ENCODE results near the gene EPN3.

EPN3 gene

DNA sequence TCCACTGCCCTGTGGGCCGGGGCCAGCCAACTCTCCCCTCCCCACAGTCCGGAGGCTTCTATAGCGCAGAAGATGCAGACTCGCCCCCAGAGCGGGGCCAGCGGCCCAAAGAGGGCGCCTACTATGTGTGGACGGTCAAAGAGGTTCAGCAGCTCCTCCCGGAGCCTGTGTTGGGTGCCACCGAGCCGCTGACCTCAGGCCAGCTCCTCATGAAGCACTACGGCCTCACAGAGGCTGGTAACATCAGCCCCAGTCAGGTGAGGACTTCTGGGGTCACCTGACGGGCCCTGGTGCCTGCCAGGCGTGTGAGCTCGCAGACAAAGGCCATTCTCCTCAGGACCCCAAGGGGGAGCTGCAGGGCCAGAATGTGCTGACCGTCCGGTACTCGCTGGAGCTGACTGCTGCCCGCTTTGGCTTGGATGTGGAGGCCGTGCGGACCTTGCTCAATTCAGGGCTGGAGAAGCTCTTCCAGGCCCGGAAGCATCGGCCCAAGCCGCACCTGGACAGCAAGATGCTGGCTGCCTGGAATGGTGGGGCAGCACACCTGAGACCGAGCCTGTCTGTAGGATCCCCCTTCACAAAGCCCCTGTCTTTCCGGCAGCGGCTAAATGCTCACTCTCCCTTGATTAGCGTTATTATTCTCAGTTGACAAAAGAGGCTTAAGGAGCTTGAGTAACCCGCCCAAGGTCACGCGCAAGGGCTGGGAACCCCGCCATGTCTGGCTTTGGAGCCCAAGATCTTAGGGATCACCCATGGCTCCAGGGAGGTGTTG is 18.3 kb downstream of the EPN3 start:
- DNase-seq, result no peak

DNA sequence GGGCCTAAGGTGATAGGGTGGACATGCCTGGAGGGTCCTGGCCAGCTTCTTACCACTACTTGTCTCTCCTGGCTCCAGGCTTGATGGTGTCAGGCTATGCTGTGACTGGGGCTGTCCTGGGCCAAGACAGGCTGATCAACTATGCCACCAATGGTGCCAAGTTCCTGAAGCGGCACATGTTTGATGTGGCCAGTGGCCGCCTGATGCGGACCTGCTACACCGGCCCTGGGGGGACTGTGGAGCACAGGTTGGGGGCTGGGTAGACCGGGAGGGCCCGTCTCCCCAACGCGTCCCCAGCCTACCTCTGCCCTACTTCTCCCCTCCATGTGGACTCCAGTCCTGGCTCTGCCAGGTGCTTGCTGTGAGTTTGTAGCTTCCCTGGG is 18.9 kb downstream of the EPN3 start:
- DNase-seq, result no peak

DNA sequence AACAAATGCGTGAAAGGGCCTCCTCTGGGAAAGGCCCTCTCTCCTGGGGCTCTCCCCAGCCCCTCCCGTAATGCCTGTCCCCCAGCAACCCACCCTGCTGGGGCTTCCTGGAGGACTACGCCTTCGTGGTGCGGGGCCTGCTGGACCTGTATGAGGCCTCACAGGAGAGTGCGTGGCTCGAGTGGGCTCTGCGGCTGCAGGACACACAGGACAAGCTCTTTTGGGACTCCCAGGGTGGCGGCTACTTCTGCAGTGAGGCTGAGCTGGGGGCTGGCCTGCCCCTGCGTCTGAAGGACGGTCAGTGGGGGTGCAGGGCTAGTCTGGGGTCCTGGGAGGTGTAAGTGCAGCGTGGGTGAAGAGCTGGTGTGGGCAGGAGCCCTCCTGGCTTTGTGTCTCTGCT is 19.3 kb downstream of the EPN3 start:
- DNase-seq, result no peak

DNA sequence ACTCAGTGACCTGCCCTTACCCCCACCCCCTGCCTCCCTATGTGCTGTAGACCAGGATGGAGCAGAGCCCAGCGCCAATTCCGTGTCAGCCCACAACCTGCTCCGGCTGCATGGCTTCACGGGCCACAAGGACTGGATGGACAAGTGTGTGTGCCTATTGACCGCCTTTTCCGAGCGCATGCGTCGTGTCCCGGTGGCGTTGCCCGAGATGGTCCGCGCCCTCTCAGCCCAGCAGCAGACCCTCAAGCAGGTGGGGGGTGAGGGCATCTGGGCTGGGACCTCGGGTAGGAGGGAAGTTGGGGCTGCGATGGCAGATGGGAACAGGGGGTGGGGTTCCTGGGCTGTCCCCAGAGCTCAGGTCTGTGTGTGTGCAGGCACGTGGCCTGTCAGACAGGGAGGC is 21.7 kb downstream of the EPN3 start:
- no peak for DNase-seq

DNA sequence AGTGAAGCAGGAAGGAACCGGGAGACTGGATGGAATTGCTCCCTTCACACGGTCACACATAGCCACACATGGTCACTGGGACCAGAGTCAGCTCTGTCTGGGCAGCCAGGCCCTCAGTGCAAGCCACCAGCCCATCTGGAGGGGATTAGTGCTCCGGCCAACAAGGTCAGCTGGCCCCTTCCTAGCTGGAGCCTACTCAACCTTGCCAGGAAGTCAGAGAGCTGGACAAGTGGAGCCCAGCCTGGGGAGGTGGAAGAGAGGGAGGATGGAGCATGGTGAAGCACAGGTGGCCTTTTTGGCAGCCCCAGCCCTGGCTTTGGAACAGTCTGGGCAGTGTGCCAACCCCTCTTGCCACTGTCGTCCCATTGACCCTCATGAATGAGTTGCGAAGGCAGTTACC is 24.3 kb downstream of the EPN3 start:
- no peak for DNase-seq

DNA sequence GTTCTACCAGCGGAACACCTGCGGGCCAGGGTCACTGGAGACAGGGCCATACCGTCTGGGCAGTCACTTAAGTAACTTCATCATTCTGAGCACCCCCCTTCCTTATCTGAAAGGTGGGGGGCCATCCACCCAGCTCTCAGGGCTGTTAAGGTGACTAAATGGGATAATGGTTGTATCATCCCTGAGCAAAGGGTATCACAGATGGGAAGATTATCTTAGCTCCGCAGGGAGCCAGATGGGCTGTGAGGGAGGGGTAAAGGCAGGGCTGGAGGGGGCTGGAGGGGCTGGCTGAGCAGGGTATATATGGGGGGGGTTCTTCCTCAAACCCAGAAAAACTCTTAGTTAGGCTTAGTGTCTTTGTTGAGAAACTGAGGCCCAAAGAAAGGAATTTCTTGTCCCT is 25.1 kb downstream of the EPN3 start:
- DNase-seq, result no peak

DNA sequence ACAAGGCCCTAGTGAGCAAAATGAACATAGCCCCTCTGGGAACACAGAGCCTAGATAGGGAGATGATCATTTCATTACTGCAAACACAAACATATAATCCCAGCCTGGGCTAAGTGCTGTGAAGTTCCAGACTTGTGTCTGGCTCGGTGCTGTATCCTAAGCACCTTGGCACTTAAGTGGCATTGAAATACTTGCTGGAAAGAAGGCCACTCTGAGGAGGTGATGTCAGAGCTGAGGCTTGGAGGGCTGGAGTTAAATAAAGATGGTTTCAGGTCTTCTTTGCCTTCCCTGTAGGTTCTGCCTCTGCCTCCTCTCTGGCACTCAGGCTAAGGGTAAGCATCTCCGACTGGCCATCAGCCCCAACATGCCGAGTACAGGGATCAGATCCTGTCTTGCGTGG is 25.6 kb downstream of the EPN3 start:
- DNase-seq, result no peak

DNA sequence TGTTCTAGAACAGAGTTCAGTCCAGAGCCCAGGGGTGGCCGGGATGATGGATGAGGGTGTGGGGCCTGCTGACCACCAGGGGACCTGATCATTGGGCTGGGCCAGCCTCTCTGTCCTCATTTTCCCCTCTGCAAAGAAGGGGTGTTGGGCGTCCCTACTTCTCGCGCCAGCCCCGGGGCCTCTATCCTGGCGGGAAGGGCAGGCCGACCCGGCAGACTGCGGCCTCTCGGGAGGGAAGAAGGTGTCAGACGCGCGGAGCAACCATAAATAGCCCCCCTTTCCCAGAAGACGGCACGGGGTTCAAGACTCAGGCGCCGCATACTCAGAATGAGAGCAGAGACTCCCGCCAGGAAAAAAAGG is 26.0 kb downstream of the EPN3 start:
- DNase-seq, result no peak

DNA sequence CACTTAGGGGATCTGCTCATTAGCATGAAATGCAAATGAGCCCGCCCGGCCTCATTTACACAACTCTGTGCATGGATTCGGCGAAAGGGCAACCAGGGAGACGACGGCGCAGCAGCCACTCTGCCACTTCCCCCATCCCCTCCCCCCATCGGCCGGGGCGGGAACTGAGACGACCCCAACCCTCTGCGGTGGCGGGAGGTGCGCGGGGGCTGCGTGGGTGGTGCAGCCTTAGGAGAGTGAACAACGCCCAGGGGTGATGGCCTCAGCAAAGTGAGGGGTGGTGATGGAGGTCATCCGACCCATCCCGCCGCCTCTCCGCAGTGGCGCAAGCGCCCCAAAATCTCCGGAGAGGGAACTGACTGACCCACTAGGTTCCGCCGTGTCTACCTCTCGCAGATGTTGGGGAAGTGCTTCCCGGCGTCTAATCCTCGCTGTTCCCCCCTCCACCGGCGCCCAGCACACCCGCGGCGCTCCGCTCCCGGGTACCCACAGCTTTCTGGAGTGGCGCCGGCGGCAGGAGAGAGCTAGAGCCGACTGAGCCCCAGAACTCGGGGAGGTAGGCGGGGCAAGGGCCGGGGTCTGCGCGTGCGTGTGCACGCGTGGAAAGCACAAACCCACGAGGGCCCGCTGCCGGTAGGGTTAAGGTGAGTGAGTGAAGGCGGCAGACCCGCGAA is 26.5 kb downstream of the EPN3 start:
- DNase-seq, result no peak

DNA sequence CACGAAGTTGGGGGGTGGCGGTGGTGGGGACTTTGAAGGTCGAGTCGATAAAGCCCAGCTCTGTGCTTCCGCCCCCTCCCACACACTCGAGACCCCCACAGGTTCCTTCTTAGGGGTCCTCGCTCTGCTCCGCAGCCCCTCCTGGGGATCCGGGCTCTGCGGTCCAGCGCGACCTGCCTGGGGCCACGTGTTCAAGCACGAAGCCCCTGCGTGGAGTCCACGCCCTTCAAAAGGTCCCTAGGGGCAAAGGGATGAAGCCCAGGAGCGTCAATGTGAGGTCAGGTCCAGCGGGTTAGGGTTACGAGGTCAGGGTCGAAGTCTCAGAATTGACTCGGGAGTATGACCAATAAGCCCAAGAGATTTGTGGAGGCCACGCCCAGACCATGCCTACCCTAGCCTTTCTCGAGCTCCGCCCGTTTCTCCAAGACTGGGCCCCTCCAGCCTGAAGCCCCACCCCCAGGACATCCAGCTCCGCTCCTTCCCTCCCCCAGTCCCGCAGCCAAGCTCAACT is 27.2 kb downstream of the EPN3 start:
- DNase-seq, result peak in 1 of 2 donors; percentile 33

DNA sequence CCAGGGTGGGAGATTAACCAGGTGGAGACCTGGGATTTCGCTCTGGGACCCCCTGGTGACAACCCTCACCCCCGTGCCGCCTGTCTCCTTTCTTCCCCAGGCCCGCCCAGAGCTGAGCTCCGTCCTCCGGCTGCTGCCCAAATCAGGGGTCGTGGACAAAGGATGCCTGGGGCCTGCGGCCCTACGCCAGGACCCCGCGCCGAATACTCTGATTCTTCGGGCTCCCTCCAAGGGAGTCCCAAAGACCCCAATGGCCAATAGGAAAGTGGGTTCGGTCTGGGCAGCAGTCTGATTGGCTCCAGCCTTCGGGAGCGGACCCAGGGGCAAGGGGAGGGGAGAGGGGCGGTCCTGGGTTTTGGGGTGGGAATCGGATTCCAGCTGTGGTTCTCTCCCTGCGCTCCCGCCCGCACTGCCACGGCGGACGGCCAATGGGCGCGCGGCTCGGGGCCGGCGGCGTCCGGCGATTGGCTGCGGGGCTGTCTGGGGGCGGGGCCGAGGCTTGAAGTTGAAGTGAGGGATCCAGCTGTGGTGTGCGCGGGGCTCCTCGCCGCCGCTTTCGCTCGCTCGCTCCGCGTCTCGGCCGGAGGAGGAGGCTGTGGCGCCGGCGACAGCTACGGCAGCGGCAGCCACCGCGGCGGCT is 27.8 kb downstream of the EPN3 start, which contains the start of gene CACNA1G:
CACNA1G (plus strand) TSS at position 531 of the 640 bp plus-strand sequence. CDS start 745 bp downstream, outside the sequence.
- peak; percentile 89 to 90 for DNase-seq

DNA sequence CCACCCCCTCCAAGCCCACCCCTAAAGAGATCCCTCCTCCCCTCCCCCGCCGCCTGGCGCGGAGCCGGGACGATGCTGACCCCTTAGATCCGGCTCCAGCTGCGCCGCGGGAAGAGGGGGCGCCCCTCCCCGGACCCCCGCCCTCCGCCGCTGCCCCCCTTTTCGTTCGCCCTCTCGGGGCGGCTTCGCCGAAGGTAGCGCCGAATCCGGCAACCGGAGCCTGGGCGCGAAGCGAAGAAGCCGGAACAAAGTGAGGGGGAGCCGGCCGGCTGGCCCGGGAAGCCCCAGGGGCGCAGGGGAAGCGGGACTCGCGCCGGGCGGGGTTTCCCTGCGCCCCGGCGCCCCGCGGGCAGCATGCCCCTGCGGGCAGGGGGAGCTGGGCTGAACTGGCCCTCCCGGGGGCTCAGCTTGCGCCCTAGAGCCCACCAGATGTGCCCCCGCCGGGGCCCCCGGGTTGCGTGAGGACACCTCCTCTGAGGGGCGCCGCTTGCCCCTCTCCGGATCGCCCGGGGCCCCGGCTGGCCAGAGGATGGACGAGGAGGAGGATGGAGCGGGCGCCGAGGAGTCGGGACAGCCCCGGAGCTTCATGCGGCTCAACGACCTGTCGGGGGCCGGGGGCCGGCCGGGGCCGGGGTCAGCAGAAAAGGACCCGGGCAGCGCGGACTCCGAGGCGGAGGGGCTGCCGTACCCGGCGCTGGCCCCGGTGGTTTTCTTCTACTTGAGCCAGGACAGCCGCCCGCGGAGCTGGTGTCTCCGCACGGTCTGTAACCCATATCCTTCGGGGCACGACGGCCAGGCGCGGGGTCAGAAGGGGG is 28.6 kb downstream of the EPN3 start:
- no peak for DNase-seq

DNA sequence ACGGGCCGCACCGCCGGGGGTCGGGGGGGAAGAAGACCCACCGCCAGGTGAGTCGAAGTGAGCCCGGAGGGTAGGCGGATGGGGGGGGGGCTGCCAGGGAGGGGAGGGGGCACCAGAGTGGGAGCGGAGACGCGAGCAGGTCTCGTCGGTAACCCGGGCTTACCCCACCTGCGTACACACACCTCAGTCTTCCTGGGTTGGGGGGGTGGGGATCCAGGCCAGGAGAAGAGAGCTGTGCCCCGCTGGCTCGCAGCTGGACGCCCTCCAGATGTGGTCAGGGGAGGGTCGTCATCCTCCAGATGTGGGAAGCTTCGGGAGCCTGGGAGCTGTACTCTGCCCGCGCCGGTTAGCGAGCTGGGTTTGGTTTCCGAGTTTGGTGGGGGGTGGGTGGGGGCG is 29.2 kb downstream of the EPN3 start:
- no peak for DNase-seq

DNA sequence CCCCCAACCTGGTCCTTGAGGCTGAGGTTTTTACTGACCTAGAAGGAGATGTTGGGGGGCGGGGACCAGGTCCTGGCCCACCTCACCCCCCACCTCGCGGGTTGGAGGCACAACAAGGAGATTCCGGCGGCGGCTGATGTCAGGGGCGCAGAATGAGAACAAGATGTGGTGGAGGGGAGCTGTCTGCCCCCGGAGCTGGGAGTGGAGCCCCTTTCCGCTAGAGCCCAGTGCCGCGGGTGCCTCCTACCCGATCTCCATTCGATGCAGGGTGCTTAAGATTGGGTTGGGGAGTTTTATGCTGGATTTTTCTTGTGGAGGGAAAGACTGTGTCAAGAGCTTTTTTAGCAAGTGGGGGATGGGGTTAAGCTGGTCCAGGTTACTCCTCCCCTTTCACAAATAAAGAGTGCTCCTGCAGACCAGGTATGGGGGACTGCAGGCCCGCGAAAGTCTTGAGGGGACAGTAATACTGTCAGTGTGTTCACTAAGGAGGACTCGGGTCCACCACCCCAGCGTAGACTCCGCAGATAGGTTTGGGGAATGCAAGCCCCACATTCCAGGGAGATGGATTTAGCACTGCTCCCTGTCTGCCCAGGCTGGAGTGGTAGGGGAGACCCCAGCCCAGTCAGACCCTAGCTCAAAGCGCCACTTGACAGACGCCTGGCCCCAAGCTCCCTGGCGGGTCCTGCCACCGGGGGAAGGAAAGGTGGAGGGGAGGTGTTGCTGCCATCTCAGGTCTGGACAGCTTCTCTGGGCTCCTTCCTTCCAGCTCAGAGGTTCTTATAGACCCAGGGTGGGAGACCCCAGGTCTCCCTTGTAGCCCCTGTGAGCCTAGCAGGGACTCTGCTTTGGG is 29.9 kb downstream of the EPN3 start:
- DNase-seq, result no peak

DNA sequence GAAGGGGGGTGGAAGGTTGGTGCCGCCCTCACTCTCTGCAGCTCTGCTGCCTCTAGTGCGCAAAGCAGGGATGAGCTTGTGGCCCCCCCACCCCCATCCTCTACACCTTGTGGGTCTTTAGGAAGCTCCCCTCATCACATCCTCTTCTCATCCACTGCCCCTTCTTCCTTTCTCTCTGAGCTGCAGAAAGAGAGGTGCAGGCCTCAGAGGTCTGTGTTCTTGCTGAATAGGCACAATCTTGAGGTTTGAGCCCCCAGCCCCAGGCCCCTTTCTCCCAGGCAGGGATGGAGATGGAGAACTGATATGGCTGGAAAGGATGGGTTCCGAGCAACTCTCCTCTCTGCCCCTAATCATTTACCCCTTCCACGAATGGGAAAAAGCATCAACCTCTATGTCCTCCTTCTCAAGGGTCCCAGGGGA is 30.6 kb downstream of the EPN3 start:
- no peak for DNase-seq

DNA sequence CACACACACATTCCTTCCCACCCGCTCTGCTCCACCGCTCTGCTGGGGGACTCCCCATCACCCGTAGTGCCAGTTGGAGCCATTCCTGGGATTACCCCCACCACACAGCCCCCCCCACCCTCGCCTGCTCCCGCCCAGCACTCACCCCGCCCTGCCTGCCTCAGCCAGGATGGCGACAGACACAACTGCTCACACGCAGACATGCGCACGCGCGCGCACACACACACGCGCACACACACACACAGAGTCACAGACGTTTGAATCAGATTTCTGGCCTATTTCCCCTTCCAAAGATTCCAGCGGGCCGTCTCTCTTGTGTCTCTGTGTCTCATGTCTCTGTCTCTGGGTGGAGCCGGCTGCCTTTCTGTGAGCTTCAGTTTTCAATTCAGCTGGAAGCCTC is 32.4 kb downstream of the EPN3 start:
- DNase-seq, result no peak

DNA sequence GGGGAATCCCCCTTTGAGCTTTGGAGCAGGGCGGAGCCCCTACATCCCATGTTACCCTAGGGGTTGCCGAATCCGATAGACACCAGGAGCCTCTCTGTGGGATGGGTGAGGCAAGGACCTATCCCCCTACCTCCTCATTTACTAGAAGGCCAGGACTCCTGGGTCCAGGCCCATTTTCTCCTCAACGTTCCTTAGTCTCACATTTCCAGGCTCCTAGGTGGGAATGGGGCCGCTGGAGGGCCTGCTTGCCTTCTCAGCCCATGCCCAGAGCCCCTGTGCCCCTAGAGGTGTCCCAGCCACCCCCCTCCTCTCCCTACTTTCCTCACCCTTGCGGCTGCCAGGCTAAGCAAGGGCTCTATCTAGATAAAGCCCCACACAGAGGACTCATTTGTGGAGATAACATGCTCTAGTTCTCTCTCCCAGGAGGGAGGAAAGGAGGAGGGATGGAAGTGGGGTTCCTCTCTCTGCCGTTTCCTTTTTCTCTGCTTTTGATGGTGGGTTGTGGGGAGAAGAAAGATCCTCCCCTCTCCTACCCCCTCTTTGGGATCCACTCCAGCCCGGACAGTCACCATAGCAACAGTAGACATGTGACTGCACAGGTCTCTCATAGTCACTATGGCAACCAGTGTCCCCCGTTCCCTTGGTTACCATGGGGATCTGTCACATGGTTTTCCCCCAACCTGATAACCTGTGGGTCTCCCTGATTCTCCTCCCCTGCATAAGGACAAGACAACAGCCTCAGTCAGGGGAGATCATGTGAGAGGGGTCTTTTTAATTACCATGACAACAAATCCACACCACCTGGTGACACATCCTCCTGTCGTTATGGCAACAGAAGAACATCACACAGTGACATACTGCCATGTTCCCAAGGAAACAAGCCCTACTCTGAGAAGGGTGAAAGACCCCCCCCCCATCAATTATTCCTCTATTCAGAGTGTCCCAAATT is 33.1 kb downstream of the EPN3 start:
- DNase-seq, result peak in 1 of 2 donors; percentile 39

DNA sequence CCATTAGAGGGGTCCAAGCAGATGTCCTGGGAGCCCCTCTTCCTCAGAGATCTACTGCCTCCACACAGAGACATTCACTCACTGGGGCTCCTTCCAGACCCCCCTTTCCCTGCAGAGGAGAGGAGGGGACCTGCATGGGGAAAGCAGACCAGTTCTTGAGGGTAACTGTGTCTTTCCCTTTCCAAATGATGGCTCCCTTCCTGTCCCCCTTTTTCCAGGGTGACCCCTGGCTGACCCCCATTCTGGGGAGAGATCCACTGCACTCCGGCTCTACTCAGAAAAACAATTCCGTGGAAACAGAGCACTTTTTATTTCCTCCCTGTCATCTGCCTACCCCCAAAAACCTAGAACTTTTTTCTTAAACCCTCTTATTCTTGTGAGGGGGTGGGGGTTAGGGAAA is 34.4 kb downstream of the EPN3 start:
- DNase-seq, result no peak

DNA sequence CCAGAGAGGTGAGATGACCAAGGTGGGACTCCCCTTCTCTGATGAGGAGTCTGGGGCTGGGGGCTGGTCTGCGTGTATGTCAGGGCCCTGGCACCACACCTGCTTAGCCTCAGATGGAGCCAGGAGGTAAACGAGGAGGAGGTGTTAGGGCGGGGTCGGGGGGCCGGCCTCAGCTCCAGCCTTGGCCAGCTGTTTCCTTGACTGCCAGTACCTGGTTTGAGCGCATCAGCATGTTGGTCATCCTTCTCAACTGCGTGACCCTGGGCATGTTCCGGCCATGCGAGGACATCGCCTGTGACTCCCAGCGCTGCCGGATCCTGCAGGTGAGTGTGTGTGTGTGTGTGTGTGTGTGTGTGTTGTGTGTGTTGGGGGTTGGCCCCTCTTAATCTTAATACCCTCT is 36.1 kb downstream of the EPN3 start:
- no peak for DNase-seq

DNA sequence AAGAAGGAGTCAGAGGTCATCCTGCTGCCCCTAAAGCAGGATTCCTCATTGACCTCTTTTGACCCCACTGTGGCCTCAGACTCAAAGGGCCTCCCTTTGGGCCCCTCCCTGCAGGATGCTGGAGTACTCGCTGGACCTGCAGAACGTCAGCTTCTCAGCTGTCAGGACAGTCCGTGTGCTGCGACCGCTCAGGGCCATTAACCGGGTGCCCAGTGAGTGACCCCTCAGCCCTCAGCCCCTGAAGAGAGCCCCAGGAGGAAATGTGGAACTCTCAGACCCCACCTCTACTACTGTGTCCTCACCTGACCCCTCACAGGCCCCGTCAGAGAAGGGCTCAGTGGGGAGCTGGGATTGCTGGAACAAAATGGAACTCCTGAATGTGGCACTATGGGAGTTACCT is 37.1 kb downstream of the EPN3 start:
- DNase-seq, result no peak

DNA sequence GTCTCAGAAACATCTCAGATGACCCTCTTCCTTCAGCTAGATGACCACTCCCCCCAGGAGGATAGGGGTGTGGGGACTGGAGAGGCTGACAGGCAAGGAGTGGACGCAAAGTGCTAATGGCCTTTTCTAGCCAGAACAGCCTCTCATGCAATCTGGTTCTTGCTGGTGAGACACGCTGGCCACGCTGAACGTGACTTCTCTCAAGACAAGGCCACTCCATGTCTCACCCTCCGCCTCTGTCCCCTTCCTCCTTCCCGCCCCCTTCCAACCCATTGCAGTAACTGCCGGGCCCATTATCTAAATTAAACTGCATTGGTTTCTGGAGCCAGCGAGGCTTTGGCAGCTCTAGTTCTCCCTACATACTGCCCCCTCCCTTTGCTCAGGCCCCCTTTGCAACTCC is 37.5 kb downstream of the EPN3 start:
- no peak for DNase-seq
